A549 (cell line): ENCODE measurements around the gene MUC5AC. TPM values are rescaled to one million over a fixed set of nuclear protein-coding genes. Genes with fewer than 3 reads are reported as not detected.

Experiments
- ATAC-seq, 2 experiments: fragments of 200-7000 bp in 1 of 2; fragments of >200 bp in 1 of 2; cut with Nextera tagmentation in 1 of 2; cut with Tn5 transposase in 1 of 2; 3 replicates each; pipeline versions ENCODE4 v1.8.0 to v1.9.1; 2018 to 2020; ENCODE audit warnings: mild to moderate bottlenecking in 1 of 2, moderate library complexity in 1 of 2
- CTCF ChIA-PET: fragments of 300-600 bp; sonication (Branson Sonifier 250); formaldehyde crosslinking; extraction: SDS; loops from one replicate; lab custom pipeline; 2021; ENCODE audit warnings: antibody characterized with exemption, inconsistent platforms; lab: Yijun Ruan, JAX
- POLR2A ChIA-PET: fragments of 350-600 bp; formaldehyde crosslinking; extraction: SDS; loops from one replicate; lab custom pipeline; 2021; ENCODE audit warnings: antibody characterized with exemption, inconsistent platforms; lab: Yijun Ruan, JAX
- DNase-seq, 2 experiments: peaks; one replicate each; pipeline versions ENCODE4 v3.0.0 to v3.0.0-alpha.2; 2011 to 2016; ENCODE audit warnings: low read depth in 1 of 2, low spot score in 1 of 2
- FAIRE-seq: peaks from 2 replicates; lab custom pipeline; 2011; peaks lifted over from hg19 to GRCh38; lab: Jason Lieb, UNC
- H3K27ac ChIP-seq, 2 experiments: fragments of >200 bp; sonication (Bioruptor Twin); formaldehyde crosslinking; 3 replicates each; pipeline ENCODE4 v1.5.1; 2016 to 2017
- H3K4me1 ChIP-seq: fragments of >200 bp; sonication (Bioruptor Twin); formaldehyde crosslinking; 3 replicates; pipeline ENCODE4 v1.6.1; 2016
- H3K4me2 ChIP-seq: fragments of >200 bp; sonication (Bioruptor Twin); formaldehyde crosslinking; 3 replicates; pipeline ENCODE4 v1.6.1; 2016
- H3K4me3 ChIP-seq: fragments of >200 bp; sonication (Bioruptor Twin); formaldehyde crosslinking; 3 replicates; pipeline ENCODE4 v1.5.1; 2016
- H3K9me3 ChIP-seq: fragments of >200 bp; sonication (Bioruptor Twin); formaldehyde crosslinking; 3 replicates; pipeline ENCODE4 v1.6.1; 2016
- BCL3 ChIP-seq: fragments of >200 bp; sonication (Bioruptor Twin); formaldehyde crosslinking; IDR thresholded peaks from 3 replicates; pipeline ENCODE4 v1.6.1; 2016
- CBX8 ChIP-seq: fragments of 200-600 bp; sonication (generic); IDR thresholded peaks from 2 replicates; pipeline ENCODE4 v1.6.1; 2016
- EHF ChIP-seq: fragments of 250-450 bp; sonication (Bioruptor Pico); IDR thresholded peaks from 2 replicates; pipeline ENCODE4 v1.5.0; 2020; ENCODE audit warnings: mild to moderate bottlenecking
- EHMT2 ChIP-seq: fragments of 200-600 bp; sonication (generic); IDR thresholded peaks from 2 replicates; pipeline ENCODE4 v1.6.1; 2016; ENCODE audit warnings: antibody characterized with exemption, low read depth, mild to moderate bottlenecking, moderate library complexity
- EP300 ChIP-seq, 2 experiments: fragments of >200 bp; sonication (Bioruptor Twin); formaldehyde crosslinking; IDR thresholded peaks; 2 replicates in 1 of 2; 3 replicates in 1 of 2; pipeline ENCODE4 v1.6.1; 2016 to 2017
- FOSL2 ChIP-seq, 2 experiments: fragments of 450-650 bp in 1 of 2; fragments of >200 bp in 1 of 2; sonication (Bioruptor Twin) in 1 of 2; formaldehyde crosslinking; IDR thresholded peaks; 2 replicates each; pipeline versions ENCODE4 v1.5.0 to v1.6.1; 2016 to 2020; ENCODE audit warnings: mild to moderate bottlenecking in 1 of 2, moderate library complexity in 1 of 2
- GATA3 ChIP-seq: IDR thresholded peaks from 2 replicates; pipeline ENCODE4 v1.6.1; 2012; ENCODE audit warnings: borderline replicate concordance
- HDAC2 ChIP-seq: fragments of 200-600 bp; sonication (generic); IDR thresholded peaks from 2 replicates; pipeline ENCODE4 v1.6.1; 2016
- HES2 ChIP-seq: fragments of >200 bp; sonication (Bioruptor Twin); formaldehyde crosslinking; IDR thresholded peaks from 2 replicates; pipeline ENCODE4 v1.6.1; 2016
- HEYL ChIP-seq: fragments of 250-450 bp; sonication (Bioruptor Pico); IDR thresholded peaks from 2 replicates; pipeline ENCODE4 v1.8.0; 2021; ENCODE audit warnings: mild to moderate bottlenecking, moderate library complexity
- PBX3 ChIP-seq: IDR thresholded peaks from 2 replicates; pipeline ENCODE4 v1.6.1; 2012
- PHF8 ChIP-seq: fragments of 200-600 bp; sonication (generic); IDR thresholded peaks from 2 replicates; pipeline ENCODE4 v1.6.1; 2016; ENCODE audit warnings: low read depth, mild to moderate bottlenecking, antibody characterized with exemption, moderate library complexity, borderline replicate concordance
- POLR2AphosphoS2 ChIP-seq: conservative IDR thresholded peaks from 2 replicates; pipeline ENCODE4 v1.6.1; 2012; ENCODE audit warnings: low read length, improper control_type of control experiment, inconsistent platforms
- RCOR1 ChIP-seq: fragments of 150-350 bp; IDR thresholded peaks from 2 replicates; pipeline ENCODE4 v1.6.1; 2014; ENCODE audit warnings: antibody characterized with exemption, low read length, low read depth
- REST ChIP-seq: fragments of 200-600 bp; sonication (generic); IDR thresholded peaks from 2 replicates; pipeline ENCODE4 v1.6.1; 2016; ENCODE audit warnings: antibody characterized with exemption, mild to moderate bottlenecking, moderate library complexity
- RFX5 ChIP-seq: fragments of 450-650 bp; IDR thresholded peaks from 2 replicates; pipeline ENCODE4 v1.7.1; 2014; ENCODE audit warnings: antibody characterized with exemption, mild to moderate bottlenecking, moderate library complexity
- TFCP2L1 ChIP-seq: fragments of 250-450 bp; sonication (Bioruptor Pico); IDR thresholded peaks from 2 replicates; pipeline ENCODE4 v1.5.0; 2021; ENCODE audit warnings: mild to moderate bottlenecking
- USF2 ChIP-seq: fragments of 450-650 bp; IDR thresholded peaks from 2 replicates; pipeline ENCODE4 v1.6.1; 2014; ENCODE audit warnings: antibody characterized with exemption
- ZC3H11A ChIP-seq: fragments of 450-650 bp; IDR thresholded peaks from 2 replicates; pipeline ENCODE4 v1.6.1; 2014; ENCODE audit warnings: antibody characterized with exemption, mild to moderate bottlenecking
- ZFP36 ChIP-seq: fragments of 450-650 bp; IDR thresholded peaks from 2 replicates; pipeline ENCODE4 v1.6.1; 2014; ENCODE audit warnings: borderline replicate concordance; ENCODE audit not compliant: partially characterized antibody
- WGBS: methylation state at CpG from one replicate; pipeline ENCODE4 v1.1.6; 2017; ENCODE audit errors: missing lambda C conversion rate; 5-methylcytosine and 5-hydroxymethylcytosine counted together
- polyA plus RNA-seq, 4 experiments: library from polyadenylated mRNA; depleted of rRNA in 3 of 4; stranded (reverse); fragments of >200 nt; fragmentation: RNase III in 1 of 4; extraction: RNeasy Plus Mini Kit Qiagen cat#74134 plus additional on column Dnase treatment in 1 of 4; gene quantifications; 2 replicates in 3 of 4; 3 replicates in 1 of 4; pipeline ENCODE4 v1.2.3, GENCODE V29; 2011 to 2017

The MUC5AC gene
- polyA plus RNA-seq, 2 of the 4 experiments (the other 2 are of a cell fraction): 0.18 to 7.4 TPM

- WGBS: 91% methylated on average over 40 of the region's 42 CpGs
Measured at GRCh38 chr11:1161410-1162137, 3.8 kb downstream of the MUC5AC start.

More at GRCh38 chr11:1161410-1162137, 3.8 kb downstream of the MUC5AC start:
- no peaks in the 10 kb centered on the region for H3K9me3 ChIP-seq
- H3K4me2 ChIP-seq: no peak overlapping the region
- H3K4me3 ChIP-seq: no peak overlapping the region
- CTCF ChIA-PET: interaction anchor here (0.6 to 1.7 kb wide), 5 partner anchors 8 to 303 kb away, joined by 3 to 5 read pairs (median 3); no protein-coding TSS in a partner anchor
- no peak for TF ChIP-seq ZC3H11A
- TF ChIP-seq RFX5: no peak
- TF ChIP-seq USF2: no peak
- no peak for TF ChIP-seq HES2
- TF ChIP-seq POLR2AphosphoS2: no peak
- TF ChIP-seq REST: no peak
- no peak for TF ChIP-seq PBX3
- no peak for TF ChIP-seq EHMT2
- no peak for TF ChIP-seq GATA3
- no peak for TF ChIP-seq RCOR1
- TF ChIP-seq HEYL (CRISPR knock-in tag): no peak
- no peak for TF ChIP-seq PHF8
- no peak for TF ChIP-seq EHF (CRISPR knock-in tag)
- TF ChIP-seq EP300 (IDR thresholded peaks at IDR 0.05): no peak
- TF ChIP-seq ZFP36: no peak
- no peak for TF ChIP-seq TFCP2L1 (CRISPR knock-in tag)
- no peak for TF ChIP-seq FOSL2 (IDR thresholded peaks at IDR 0.05)
- TF ChIP-seq FOSL2 (CRISPR knock-in tag; IDR thresholded peaks at IDR 0.05): no peak
- TF ChIP-seq CBX8: no peak
- no peak for TF ChIP-seq HDAC2
- no peak for TF ChIP-seq BCL3
- peaks cover 22% of the 10 kb centered on the region for H3K4me1 ChIP-seq
- ATAC-seq (no peak), DNase-seq (no peak), FAIRE-seq (no peak)
- POLR2A ChIA-PET: no interaction called here
- peak overlapping the region in 1 of 2 experiments; percentile 40; a peak in 1 of 6 replicates for H3K27ac ChIP-seq
